Measurements from ENCODE around the gene WASF1.

DNA sequence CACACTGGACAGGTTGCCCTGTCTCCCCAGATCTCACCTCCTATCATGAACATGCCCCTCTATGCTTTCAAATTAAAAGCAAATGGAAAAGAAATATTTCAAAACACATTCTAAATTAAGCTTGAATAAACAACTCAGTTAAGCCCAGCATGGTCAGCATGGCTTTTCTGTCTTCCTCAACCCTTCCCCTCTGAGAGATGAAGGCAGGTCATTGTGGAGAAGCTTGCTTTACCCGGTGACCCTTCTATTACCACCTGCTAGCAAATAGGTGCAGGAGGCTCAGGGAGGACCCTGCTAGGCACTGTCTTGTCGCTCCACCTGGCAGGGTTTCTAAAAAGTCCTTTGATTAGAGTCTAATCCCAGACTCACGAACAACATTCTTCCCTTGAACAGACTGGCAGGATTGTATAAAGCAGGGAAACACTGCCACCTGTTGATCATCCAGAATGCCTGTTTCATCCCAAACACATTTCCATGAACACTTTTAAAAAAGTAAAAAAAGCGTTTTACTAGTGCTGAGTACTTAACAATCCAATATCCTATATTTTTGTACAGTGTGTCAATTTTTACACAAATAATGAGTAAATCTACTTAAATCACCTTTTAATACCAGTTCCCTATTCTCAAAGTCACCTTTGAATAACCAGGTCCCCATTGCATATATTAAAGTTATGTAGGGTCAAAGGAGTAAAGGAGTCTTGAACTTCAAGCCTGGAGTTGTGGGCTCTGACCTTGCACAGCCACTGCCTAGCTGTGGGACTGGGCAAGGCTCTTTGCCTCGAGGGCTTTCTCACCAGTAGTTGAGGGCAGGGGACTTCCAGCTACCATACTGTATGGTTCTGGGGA, 125.9 kb downstream of the WASF1 start:
- peak; percentile 68 for TF ChIP-seq CTCF (IDR thresholded peaks at IDR 0.05)
- no peak for TF ChIP-seq CBX8 (IDR thresholded peaks at IDR 0.05)
- TF ChIP-seq POLR2A (IDR thresholded peaks at IDR 0.05; ENCODE audit: low read length) = no peak

Measured in A549 (cell line).